WTC11 (cell line): ENCODE measurements around the gene WASF3. TPM values are rescaled to one million over a fixed set of nuclear protein-coding genes. Genes with fewer than 3 reads are reported as not detected.

Experiments
- ATAC-seq: fragments of 200-7000 bp; cut with Tn5 transposase; 2 replicates; pipeline ENCODE4 v1.10.0; 2021; ENCODE audit warnings: mild to moderate bottlenecking, moderate library complexity
- CTCF ChIA-PET: fragments of 300-600 bp; sonication (Branson Sonifier 250); formaldehyde crosslinking; loops from one replicate; lab custom pipeline; 2021; ENCODE audit warnings: antibody characterized with exemption; lab: Charles Lee
- POLR2A ChIA-PET: fragments of 350-600 bp; sonication (Branson Sonifier 250); formaldehyde crosslinking; loops from one replicate; lab custom pipeline; 2021; ENCODE audit warnings: antibody characterized with exemption; lab: Charles Lee
- DNase-seq: peaks from one replicate; pipeline ENCODE4 v3.0.0; 2021; ENCODE audit warnings: low spot score
- H3K27ac Mint-ChIP-seq: 2 replicates; pipeline ENCODE4 v1.8.0; 2021; ENCODE audit warnings: mixed read lengths
- H3K27me3 Mint-ChIP-seq: 2 replicates; pipeline ENCODE4 v1.8.0; 2021; ENCODE audit warnings: low read depth, mild to moderate bottlenecking, moderate library complexity, mixed read lengths
- H3K36me3 Mint-ChIP-seq: 2 replicates; pipeline ENCODE4 v1.8.0; 2021; ENCODE audit warnings: mixed read lengths
- H3K4me1 Mint-ChIP-seq: 2 replicates; pipeline ENCODE4 v1.8.0; 2022; ENCODE audit warnings: mixed read lengths
- H3K4me3 Mint-ChIP-seq: 2 replicates; pipeline ENCODE4 v1.8.0; 2021; ENCODE audit warnings: mild to moderate bottlenecking, moderate library complexity, mixed read lengths
- H3K9me3 Mint-ChIP-seq: 2 replicates; pipeline ENCODE4 v1.8.0; 2021; ENCODE audit warnings: mixed read lengths
- ATF6 ChIP-seq: sonication (generic); formaldehyde crosslinking; IDR thresholded peaks from 2 replicates; pipeline ENCODE4 v1.8.1; 2023; ENCODE audit warnings: mild to moderate bottlenecking, missing genetic modification reagents
- CDX4 ChIP-seq: fragments of 250-450 bp; sonication (Bioruptor Pico); IDR thresholded peaks from 2 replicates; pipeline ENCODE4 v1.9.0; 2021; ENCODE audit warnings: moderate library complexity, mild to moderate bottlenecking, inconsistent platforms, borderline replicate concordance
- CTCF ChIP-seq: fragments of 200-600 bp; IDR thresholded peaks from 2 replicates; pipeline ENCODE4 v1.8.0; 2022; ENCODE audit warnings: antibody characterized with exemption
- NFATC4 ChIP-seq: fragments of 250-450 bp; sonication (Bioruptor Pico); IDR thresholded peaks from 2 replicates; pipeline ENCODE4 v1.9.0; 2021; ENCODE audit warnings: mild to moderate bottlenecking
- PRDM15 ChIP-seq: sonication (generic); formaldehyde crosslinking; IDR thresholded peaks from 2 replicates; pipeline ENCODE4 v1.8.0; 2022; ENCODE audit warnings: missing genetic modification reagents
- USF2 ChIP-seq: sonication (generic); formaldehyde crosslinking; IDR thresholded peaks from 2 replicates; pipeline ENCODE4 v1.8.1; 2023; ENCODE audit warnings: mild to moderate bottlenecking, missing genetic modification reagents, moderate library complexity
- ZNF671 ChIP-seq: fragments of 250-450 bp; sonication (Bioruptor Pico); IDR thresholded peaks from 2 replicates; pipeline ENCODE4 v1.8.0; 2021; ENCODE audit warnings: mild to moderate bottlenecking
- total RNA-seq: library from RNA; stranded (reverse); gene quantifications from 3 replicates; pipeline ENCODE4 v1.2.3, GENCODE V29; 2021

The WASF3 gene
- total RNA-seq, 1 experiment from 2014 or later = 26.8 TPM

- TF ChIP-seq ZNF671 (CRISPR knock-in tag) (no peak), PRDM15 (CRISPR knock-in tag) (peak; percentile 57), USF2 (no peak)
- H3K36me3 Mint-ChIP-seq = peaks cover 2% of the 10 kb centered on the region; the same call in 1 of the 2 replicates
- peaks cover 6% of the 10 kb centered on the region; the same call in 1 of the 2 replicates for H3K27me3 Mint-ChIP-seq
- ATAC-seq (no peak), DNase-seq (no peak)
- POLR2A ChIA-PET = no interaction called here
- no peak overlapping the region for H3K27ac Mint-ChIP-seq
- CTCF ChIA-PET = interaction anchor here (0.8 to 4.9 kb wide), 8 partner anchors 34 to 512 kb away, joined by 3 to 134 read pairs (median 3); no protein-coding TSS in a partner anchor
- peaks cover 16% of the 10 kb centered on the region for H3K4me1 Mint-ChIP-seq
- H3K4me3 Mint-ChIP-seq = no peak overlapping the region
- 0 out of 2 replicates have a peak, but pooled peaks cover 3% of the 10 kb centered on the region for H3K9me3 Mint-ChIP-seq
Measured at GRCh38 chr13:26697069-26697955, 139.8 kb downstream of the WASF3 start.

GRCh38 chr13:26698392-26699196 is 141.1 kb downstream of the WASF3 start:
- Mint-ChIP-seq H3K4me1 (peaks cover 15% of the 10 kb centered on the region), H3K4me3 (peak overlapping the region; percentile 46), H3K36me3 (peaks cover 2% of the 10 kb centered on the region; the same call in 1 of the 2 replicates), H3K27me3 (peaks cover 6% of the 10 kb centered on the region; the same call in 1 of the 2 replicates), H3K9me3 (0 out of 2 replicates have a peak, but pooled peaks cover 3% of the 10 kb centered on the region), H3K27ac (no peak overlapping the region)
- DNase-seq (peak; percentile 88), ATAC-seq (peak; percentile 75)
- ChIA-PET CTCF (interaction anchor here (0.6 to 4.9 kb wide), 97 partner anchors 8 to 664 kb away, joined by 3 to 134 read pairs (median 5); partner anchors contain the start of genes RNF6 and WASF3), POLR2A (interaction anchor here (1.0 to 1.3 kb wide), 2 partner anchors 222 to 514 kb away, joined by 5 read pairs; no protein-coding TSS in a partner anchor)
- TF ChIP-seq CTCF = peak; percentile 99
- no peak for TF ChIP-seq CDX4 (CRISPR knock-in tag)

GRCh38 chr13:26699197-26699490 is 141.7 kb downstream of the WASF3 start:
- H3K36me3 Mint-ChIP-seq = peaks cover under 1% of the 10 kb centered on the region; the same call in 1 of the 2 replicates
- CTCF ChIA-PET = interaction anchor here (0.6 to 4.9 kb wide), 38 partner anchors 11 to 516 kb away, joined by 3 to 134 read pairs (median 8); partner anchors contain the start of gene RNF6
- peaks cover 9% of the 10 kb centered on the region for H3K4me1 Mint-ChIP-seq
- TF ChIP-seq NFATC4 (CRISPR knock-in tag) (no peak), ATF6 (CRISPR knock-in tag) (no peak)
- TF ChIP-seq, all 79 proteins: peak for 0
- Mint-ChIP-seq H3K27me3 (peaks cover 6% of the 10 kb centered on the region; the same call in 1 of the 2 replicates), H3K27ac (no peak overlapping the region), H3K9me3 (0 out of 2 replicates have a peak, but pooled peaks cover 3% of the 10 kb centered on the region), H3K4me3 (no peak overlapping the region)
- DNase-seq (no peak), ATAC-seq (no peak)
- POLR2A ChIA-PET = interaction anchor here (1.0 to 1.3 kb wide), 2 partner anchors 222 to 514 kb away, joined by 5 read pairs; no protein-coding TSS in a partner anchor
